LoVo (cell line): ENCODE measurements around the gene ETS2.
"Not testable (repeated sequence)": the region's sequence is repeated elsewhere in the genome, so short reads cannot be mapped to it uniquely, and the experiment has no call there.

ENCODE experiments used
- DNase-seq: peaks from one replicate; pipeline ENCODE4 v3.0.0-alpha.2; 2016; ENCODE audit warnings: low spot score

Gene ETS2

DNA sequence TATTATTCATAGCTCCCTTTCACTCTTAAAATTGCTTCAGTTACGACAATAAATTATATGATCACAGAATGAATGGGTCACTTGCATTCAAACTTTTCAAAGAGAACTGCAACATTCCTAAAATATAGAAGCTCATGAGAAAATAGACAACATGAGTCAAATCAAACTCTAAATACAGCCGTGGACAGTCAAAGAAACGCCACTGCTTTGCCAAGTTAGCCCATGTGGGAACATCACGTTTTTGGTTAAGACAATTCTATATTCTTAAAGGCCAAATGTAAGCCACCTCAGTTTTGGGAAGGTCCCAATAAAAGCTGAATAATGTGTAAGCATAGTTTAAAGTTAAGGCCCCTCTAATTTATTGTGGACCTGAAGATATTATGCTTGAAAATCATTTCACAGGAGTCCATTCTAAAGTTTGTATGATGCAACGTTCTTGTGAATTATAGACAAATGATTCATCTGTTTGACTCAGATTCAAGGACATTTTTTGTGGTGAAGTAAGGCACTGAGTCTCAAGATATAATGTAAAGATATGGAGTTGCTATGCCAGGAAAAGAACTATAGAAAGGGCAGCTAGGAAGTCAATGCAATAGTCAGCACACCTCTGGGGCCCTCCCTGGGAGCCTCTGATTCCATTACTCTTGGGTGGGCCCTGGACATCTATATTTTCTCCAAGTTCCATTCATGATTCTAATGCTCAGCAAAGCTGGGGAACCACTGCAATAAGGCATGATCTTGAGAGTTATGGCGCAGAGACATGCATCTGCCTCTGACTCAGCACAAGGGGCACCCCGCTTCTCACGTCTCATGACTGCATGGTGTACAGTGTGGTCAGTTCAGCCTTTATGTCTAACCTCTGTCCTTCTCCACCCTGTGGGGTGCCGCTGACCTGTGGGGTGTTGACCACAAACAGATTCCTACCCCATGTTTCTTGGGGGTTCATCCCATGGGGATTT lies 33.9 kb downstream of the ETS2 start:
- DNase-seq: peak; percentile 65

DNA sequence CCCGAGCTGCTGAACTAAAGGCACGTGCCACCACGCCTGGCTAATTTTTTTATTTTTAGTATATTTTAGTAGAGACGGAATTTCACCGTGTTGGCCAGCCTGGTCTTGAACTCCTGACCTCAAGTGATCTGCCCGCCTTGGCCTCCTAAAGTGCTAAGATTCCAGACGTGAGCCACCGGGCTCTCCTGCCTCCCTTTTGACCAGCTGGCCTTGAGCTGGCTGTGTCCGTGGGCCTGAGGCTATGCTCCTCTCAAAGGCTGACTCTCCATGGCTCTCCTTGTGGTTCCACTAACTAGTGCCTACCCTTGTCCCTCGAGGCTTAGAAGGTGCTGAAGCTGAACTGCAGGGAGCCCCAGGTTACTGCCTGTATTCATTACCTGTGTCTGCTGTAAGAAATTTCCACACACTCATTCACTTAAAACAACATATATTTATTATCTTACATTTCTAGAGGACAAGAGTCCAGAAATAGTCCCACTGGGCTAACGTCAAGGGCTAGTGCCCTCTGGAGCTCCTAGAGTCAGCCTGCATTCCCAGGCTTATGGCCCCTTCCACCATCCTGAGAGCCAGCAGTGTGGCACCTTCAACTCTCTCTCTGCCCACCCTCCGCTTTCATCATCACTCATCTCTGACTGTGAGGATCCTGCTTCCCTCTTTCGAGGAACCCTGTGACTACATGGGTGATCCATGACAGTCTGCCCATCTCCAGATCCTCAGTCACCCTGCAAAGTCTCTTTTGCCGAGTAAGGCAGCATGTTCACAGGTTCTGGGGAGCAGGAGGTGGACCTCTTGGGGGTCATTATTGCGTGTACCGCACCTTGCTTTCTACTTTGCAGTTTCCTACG lies 34.9 kb downstream of the ETS2 start:
- DNase-seq: no peak

DNA sequence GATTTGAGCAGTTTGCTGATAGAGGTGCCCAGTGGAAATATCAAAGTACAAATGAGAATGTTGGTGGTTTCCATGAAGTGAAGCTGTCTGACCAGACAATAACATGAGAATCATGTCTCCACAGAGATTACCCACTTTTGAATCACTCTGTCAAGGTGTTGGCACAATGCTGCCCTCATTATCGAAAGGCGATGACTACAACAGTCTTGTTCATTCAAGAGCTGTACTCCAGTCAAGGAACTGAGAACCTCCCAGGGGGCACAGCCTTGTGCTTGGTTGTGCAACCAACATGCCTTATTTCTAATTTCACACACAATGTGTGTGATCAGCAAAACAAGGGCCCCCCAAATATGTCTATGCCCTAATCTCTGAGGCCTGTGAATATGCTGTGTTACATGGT lies 35.7 kb downstream of the ETS2 start:
- no peak for DNase-seq

DNA sequence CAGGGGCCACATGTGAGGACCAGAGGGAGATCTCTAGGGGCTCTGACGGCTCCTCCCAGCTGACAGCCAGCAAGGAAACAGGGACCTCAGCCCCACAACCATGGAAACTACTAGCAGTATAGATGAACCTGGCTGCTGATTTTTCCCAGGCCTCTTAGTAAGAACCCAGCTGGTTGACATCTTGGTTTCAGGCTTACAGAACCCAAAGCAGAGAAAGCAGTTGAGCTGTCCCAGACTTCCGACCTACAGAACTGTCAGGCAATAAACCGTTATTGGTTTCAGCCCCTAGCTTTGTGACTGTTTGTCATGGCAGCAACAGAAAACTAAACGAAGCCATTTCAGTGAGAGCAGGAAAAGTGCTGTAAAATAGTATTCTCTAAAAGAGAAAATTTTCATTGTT lies 36.4 kb downstream of the ETS2 start:
- no peak for DNase-seq

DNA sequence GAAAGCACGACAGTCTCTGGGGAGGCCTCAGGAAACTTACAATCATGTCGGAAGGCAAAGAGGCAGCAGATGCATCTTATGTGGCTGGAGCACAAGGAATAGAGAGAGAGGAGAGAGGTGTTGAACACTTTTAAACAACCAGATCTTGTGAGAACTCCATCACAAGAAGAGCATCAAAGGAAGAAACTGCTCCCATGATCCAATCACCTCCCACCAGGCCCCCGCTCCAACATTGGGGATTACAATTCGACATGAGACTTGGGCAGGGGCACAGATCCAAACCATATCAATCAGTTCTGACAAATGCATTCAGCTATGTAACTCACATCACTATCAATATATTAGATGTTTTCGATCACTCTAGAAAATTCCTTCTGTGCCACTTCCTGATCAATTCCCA lies 37.6 kb downstream of the ETS2 start:
- no peak for DNase-seq

DNA sequence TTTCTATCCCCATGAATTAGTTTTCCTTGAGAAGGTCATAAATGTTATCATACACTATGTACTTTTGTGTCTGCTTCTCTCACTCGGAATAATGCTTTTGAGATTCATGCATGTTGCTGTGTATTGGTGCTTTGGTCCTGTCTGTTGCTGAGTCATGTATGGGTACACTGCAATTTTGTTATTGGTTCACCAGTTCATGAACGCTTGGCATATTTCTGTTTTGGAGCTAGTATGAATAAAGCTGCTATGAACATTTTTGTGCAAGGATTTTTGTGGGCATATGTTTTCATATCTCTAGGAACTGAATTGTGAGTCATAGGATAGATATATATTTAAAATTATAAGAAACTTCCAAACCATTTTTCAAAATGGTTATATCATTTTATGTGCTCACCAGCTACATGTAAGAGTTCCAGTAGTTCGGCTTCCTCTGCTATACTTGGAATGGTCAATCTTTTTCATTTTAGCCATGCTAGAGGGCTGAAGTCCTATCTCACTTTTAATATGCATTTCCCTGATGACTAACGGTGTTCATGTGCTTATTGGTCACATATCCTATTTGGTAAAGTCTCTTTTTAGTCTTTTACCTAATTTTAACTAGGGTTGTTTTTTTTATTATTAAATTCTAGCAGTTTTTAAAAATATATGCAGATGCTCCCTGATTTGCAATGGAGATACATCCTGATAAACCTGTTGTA lies 38.2 kb downstream of the ETS2 start:
- DNase-seq: no peak

DNA sequence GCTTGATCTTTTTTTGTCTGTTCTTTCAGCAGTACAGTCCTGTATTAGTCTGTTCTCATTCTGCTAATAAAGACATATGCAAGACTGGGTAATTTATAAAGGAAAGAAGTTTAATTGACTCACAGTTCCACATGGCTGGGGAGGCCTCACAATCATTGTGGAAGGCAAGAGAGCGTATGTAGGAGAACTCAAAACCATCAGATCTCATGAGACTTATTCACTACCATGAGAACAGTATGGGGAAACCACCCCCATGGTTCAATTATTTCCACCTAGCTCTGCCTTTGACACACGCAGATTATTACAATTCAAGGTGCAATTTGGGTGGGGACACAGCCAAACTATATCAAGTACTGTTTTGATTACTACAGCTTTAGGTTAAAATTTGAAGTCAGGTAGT lies 39.6 kb downstream of the ETS2 start:
- not testable (repeated sequence) for DNase-seq

DNA sequence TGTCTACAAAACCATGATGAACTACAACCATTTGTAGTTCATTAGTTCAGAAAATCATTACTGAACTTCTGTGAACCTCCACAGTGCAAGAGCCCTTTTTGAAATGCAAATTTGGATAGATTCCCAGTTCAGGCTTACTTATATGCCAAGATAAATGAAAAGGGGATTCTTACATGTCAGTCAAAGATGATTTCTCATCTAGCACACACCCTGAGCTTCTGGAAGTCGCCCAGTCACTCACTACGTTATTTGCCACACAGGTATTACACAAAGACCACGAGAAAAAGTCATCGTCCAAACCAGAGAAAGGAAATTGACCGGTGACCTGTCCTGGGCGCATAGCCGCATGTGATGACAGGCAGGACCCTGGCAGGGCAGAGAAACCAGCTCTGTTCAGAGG lies 41.8 kb downstream of the ETS2 start:
- no peak for DNase-seq

DNA sequence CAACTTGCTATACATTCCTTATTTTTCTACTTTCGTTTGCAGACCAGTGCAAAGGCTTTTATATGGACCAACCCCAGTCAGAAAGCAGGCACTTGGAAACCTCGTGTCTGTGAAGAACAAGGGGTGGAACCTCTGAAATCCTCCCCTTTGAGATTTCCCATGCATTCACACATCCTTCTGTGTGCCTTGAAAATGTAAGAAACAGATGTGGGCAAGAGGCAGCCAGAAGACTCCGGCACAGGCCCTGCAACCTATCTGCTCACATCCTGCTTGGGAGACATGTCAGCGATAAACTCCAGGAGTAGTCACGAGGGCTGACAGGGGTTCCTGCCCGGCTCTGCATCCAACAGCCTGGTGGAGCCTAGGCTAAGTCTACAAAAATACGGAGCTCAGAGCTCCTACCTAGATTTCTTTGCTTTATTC lies 42.5 kb downstream of the ETS2 start:
- DNase-seq: no peak

DNA sequence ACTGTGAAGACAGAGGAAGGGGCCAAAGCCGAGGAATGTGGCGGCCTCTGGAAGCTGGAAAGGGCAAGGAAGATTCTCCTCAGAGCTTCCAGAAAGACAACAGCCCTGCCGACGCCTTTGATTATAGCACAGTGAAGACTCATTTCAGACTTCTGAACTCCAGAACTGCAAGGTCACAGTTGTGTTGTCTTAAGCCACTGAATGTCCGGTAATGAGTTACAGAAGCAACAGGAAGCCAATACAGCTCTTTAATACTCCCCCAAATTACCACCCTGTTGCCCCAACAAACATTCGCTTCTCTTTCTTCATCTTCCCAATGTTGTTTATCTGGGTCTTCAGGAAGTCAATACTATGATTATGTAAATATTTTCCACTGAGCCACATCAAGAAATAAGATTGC lies 44.0 kb downstream of the ETS2 start:
- DNase-seq: no peak

DNA sequence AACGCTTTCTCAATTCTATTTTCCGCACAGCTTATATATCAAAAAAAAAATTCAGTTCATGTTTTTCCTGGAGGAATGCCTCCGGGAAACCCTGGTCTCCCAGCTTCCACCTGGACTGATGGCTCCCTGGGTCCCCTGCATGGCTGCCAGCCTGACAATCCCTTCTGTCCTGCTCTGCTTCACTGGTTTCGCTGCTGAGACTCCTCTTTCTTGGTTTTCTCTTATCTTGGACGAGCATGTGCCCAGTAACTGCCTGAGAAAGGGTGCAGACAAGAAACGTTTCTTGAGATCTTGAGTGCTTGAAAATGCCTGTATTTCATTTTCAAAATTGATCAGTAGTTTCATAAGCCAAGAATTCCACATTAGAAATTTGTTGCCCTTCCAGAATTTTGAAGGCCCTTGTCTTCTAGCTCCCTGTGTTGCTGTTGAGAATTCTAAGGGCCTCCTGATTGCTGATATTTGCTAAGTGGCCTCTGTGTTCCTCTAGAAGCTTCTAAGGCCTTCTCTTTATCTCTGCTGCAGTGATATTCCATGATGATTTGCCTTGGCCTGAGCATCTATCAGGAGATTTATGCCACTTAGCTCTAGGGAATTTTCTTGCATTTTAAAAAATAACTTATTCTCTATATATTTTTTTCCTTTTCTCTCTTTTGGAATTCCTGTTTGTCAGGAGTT lies 44.7 kb downstream of the ETS2 start:
- DNase-seq: no peak

DNA sequence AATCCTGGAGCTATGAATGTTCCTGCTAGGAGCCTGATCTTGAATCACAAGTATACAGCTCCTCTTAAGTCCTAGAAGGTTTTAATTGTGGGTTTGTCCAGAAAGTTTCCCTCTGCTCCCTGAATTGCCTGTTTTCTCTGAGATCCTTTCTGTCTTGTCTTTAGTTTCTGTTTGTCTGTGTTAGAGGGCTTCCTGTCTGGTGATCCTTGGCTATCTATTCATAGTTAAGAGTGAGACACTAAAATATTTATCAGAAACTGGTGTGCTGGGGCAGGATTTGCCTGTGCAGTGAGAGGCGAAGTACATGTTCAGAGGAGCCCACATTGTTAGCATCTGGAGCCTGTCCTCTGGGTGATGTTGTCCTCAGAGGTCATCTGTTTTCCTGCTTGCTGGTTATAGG lies 45.4 kb downstream of the ETS2 start:
- no peak for DNase-seq

DNA sequence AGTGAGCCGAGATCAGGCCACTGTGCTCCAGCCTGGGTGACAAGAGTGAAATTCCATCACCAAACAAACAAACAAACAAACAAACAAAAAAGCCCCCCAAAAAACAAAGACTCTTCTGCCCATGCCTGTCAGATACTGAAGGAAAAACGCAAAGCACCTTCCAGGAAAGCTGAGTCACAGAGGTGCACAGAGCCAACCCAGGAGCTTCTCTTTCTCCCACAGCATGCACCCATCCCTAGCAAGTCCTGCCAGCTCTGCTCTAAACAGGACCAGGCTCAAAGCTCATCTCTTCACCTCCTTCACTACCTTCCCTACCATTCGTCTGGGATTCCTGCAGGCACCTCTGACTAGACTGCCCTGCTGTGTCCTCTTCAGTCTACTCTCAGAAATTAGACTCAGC lies 46.5 kb downstream of the ETS2 start:
- DNase-seq: no peak

DNA sequence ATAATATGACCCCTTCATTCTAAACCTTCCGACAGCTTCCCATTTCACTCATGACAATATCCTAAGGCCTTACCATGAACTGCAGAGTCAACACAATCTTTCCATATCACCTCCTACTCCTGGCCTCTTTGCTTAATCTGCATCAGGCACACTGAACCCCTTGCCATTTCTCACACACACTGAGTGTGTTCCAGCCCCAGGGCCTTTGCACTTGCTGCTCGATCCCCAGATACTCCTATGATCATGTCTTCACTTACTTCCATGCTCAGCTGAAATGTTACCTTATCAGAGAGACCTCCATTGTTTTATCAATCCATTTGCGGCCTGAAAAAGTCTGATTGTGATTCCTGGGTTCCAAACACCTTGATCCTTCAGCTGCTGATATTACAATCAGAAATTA lies 47.0 kb downstream of the ETS2 start:
- no peak for DNase-seq

DNA sequence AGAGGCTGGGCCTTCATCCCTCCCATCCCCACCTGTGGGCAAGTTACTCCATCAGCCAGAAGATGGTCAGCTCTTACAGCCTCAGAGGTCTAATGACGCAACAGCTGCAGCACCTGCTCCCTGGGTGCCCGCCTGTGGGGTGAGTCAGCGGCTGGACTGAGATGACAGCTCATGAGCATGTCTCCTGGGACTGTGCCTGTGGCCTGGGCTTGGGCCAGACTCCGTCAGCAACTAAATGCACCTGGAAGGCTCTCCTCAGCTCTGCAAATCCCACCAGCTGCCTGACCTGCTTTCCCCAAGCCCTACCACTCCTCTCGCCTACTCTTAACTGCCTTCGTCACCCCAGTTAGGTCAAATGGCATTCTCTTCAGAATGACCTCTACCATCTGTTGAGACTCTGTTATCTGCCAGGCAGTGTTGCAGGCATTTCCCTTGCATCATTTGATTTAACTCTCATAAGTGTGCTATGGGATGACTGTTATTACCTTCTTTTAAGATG lies 47.7 kb downstream of the ETS2 start:
- DNase-seq: peak; percentile 76

DNA sequence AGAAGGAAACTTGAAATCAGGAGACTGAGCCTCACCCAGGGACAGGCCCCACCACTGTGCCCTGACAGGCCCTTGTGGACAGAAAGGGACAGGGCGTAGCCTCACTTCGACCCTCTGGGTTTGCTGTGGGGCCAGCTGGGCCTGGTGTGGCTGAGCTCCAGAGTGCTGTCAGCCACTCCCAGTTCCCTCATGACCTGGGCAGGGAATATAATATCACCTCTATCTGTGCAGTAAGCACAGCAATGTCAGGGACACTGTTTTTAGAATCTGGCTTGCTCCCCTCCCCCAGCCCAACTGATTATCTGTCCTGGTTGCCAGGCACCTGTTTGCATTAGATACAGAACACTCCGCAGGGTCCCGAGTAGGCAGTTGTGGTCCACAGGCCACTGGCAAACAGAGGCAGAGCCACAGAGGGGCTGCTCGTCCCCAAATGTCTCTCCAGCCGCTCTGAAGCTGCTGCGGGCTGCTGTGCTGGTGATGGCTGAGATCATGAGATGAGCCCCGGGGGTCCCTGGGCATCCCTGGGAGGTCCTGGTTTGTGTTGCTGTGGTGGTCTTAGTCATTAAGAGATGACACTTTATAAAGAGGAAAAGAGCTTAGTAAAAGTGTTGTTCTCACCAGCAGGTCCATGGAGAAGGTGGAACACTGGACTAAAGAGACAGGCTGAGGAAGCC lies 51.6 kb downstream of the ETS2 start:
- no peak for DNase-seq

DNA sequence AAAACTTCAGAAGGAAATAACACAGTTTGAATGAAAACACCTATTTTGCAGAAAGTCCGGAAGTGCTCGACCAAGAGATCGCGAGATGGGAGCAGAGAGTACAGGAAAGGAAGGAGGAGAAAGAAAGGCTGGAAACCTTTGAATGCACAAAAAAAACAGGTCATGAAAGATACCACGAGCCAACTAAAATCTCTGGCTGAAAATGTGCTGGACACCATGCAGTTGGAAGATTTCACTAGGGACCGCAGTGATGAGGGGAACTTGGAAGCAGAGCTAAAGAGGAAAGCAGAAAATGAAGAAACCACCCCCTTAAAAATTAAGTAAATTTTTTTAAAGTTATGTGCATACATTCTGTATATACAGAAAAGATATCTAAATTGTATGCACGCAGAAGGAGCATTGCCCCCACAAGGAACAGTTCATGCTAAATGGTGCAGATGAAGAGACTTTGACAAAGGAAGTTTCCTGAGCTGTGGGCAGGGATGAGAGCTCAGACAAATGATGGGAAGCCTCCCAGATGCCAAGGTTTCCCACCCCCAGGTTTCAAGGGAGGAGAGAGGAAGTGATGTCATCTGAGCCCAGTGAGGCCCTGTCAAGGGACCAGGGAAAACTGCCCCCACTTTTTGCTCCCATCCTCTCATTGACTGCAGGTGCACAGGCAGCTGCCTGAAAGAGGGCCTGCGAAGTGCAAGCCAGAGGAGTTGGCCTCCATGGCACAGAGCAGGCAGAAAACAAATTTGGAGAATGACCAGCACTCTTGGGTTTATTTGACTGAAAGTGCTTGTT lies 52.5 kb downstream of the ETS2 start:
- DNase-seq: no peak

DNA sequence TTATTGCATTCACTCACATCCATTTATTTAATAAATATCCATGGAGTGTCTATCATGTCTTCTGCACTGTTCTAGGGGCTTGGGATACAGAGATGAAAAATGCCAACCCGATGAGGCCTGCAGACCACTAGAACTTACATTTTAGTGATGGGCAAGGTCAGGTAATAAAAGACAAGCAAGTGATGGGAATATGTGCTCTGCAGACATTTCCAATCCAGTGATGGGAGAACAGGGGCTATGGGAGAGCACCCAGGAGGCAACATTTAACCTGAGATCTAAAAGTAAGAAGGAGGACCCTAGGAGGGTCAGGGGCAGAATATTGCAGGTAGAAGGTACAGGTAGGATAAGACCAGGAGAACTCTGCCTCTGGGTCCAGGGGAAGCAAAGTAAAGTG lies 53.1 kb downstream of the ETS2 start:
- no peak for DNase-seq

DNA sequence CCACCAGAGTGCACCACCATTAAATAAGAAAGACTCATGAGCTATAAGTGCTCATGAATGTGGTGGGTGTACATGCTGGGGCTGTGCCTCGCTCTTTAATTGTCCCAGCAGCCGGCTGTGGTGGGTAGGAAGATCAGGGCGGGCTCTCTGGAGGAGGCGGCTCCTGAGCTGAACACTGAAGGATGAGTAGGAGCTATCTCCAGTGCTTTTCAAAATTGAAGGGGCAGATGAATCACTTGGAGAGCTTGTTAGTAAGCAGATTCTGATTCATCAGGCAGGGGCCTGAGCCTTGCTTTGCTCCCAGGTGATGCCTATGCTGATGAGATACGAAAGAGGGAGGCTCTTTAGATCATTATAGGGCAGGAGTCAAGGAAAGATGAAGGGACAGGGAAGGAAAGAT lies 54.1 kb downstream of the ETS2 start:
- DNase-seq: no peak

DNA sequence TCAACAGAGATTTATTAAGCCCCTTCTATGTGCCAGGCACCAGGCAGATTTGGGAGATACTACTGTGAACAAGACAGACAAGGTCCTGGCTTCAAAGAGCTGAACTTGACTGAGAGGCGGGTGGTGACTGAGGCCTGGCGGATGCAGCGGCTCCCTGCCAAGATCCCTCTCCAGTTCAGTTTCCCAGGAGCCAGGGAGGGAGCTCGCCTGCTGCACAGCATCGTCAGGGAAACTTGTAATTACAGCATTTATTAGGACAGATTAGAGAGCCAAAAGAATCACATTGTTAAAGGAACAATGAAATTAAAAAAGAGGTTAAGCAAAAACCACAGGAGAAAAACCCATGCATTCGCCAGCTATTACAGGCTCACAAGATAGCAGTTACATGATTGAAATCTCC lies 55.3 kb downstream of the ETS2 start:
- no peak for DNase-seq
